Measurements from ENCODE around the gene CD180.

Gene CD180

DNA sequence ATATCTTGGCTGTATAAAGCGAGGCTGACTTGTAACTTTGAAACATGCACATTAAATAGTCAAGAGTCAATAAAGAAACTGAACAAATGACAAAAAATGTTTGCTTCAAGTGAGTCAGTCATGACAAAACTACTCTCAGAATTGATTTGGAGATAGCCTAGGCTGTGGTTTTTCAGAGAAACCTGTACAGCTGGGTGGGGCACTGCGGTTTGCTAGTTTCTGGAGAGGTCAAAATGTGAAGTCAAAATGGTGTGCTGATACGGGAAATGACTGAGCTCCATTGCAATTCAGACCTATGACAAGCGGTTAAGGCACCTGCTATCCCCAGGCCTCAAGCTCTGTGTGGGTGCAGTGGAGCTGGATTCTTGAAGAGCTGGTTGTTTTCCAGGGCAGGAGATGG lies 10.3 kb upstream of the CD180 start:
- Histone ChIP-seq H3K9me3 (ENCODE audit: severe bottlenecking) (no peaks in the 10 kb centered on the region), H3K27ac (ENCODE audit: poor library complexity, severe bottlenecking) (peak overlapping the region; percentile 80), H3K4me3 (ENCODE audit: severe bottlenecking) (no peak overlapping the region), H3K27me3 (ENCODE audit: insufficient read depth, poor library complexity, severe bottlenecking) (no peaks in the 10 kb centered on the region), H3K4me1 (ENCODE audit: insufficient read depth, poor library complexity, severe bottlenecking) (peaks cover 22% of the 10 kb centered on the region), H3K36me3 (ENCODE audit: low read depth) (no peaks in the 10 kb centered on the region)
- peak; percentile 94 for DNase-seq (ENCODE audit: low spot score)
- TF ChIP-seq CTCF (IDR thresholded peaks at IDR 0.05; ENCODE audit: poor library complexity, severe bottlenecking), result no peak
- peak; percentile 89 for ATAC-seq (ENCODE audit: low read depth)

DNA sequence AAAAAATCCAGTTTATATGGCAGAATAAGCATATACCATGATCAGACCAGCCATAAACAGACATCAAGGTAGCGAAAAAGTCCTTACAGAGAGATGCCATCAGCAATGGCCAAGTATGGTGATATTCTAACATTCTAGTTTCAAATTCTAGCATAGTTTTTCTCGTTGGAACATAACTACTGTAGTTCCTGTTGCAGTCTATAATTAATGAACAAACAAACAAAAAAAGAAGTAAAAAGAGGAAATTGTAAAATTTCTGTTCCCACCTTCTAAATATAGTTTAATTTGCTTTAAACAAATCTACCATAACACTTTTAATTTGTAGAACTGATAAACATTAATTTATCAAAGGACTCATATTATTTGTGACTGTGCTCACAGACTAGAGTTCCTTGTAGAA lies 9.9 kb upstream of the CD180 start:
- Histone ChIP-seq H3K4me3 (ENCODE audit: severe bottlenecking) (no peak overlapping the region), H3K27me3 (ENCODE audit: insufficient read depth, poor library complexity, severe bottlenecking) (no peaks in the 10 kb centered on the region), H3K36me3 (ENCODE audit: low read depth) (no peaks in the 10 kb centered on the region), H3K9me3 (ENCODE audit: severe bottlenecking) (no peaks in the 10 kb centered on the region), H3K4me1 (ENCODE audit: insufficient read depth, poor library complexity, severe bottlenecking) (peaks cover 17% of the 10 kb centered on the region), H3K27ac (ENCODE audit: poor library complexity, severe bottlenecking) (peak overlapping the region; percentile 80)
- TF ChIP-seq CTCF (IDR thresholded peaks at IDR 0.05; ENCODE audit: poor library complexity, severe bottlenecking), result no peak
- DNase-seq (ENCODE audit: low spot score) (no peak), ATAC-seq (ENCODE audit: low read depth) (no peak)

- DNase-seq (ENCODE audit: low spot score), result no peak
Observed at GRCh38 chr5:67205981-67206380, 9.4 kb upstream of the CD180 start.

GRCh38 chr5:67204821-67205220 lies 8.2 kb upstream of the CD180 start:
- Histone ChIP-seq H3K4me1 (ENCODE audit: insufficient read depth, poor library complexity, severe bottlenecking) (peaks cover 17% of the 10 kb centered on the region), H3K27me3 (ENCODE audit: insufficient read depth, poor library complexity, severe bottlenecking) (no peaks in the 10 kb centered on the region), H3K4me3 (ENCODE audit: severe bottlenecking) (no peak overlapping the region), H3K9me3 (ENCODE audit: severe bottlenecking) (no peaks in the 10 kb centered on the region), H3K27ac (ENCODE audit: poor library complexity, severe bottlenecking) (no peak overlapping the region), H3K36me3 (ENCODE audit: low read depth) (no peaks in the 10 kb centered on the region)
- ATAC-seq (ENCODE audit: low read depth) (no peak), DNase-seq (ENCODE audit: low spot score) (no peak)
- no peak for TF ChIP-seq CTCF (IDR thresholded peaks at IDR 0.05; ENCODE audit: poor library complexity, severe bottlenecking)

More at GRCh38 chr5:67205981-67206380, 9.4 kb upstream of the CD180 start:
- no peak for TF ChIP-seq CTCF (IDR thresholded peaks at IDR 0.05; ENCODE audit: poor library complexity, severe bottlenecking)
- H3K4me3 ChIP-seq (ENCODE audit: severe bottlenecking), result no peak overlapping the region
- no peaks in the 10 kb centered on the region for H3K9me3 ChIP-seq (ENCODE audit: severe bottlenecking)
- ATAC-seq (ENCODE audit: low read depth), result no peak
- H3K27ac ChIP-seq (ENCODE audit: poor library complexity, severe bottlenecking), result peak overlapping the region; percentile 80
- no peaks in the 10 kb centered on the region for H3K36me3 ChIP-seq (ENCODE audit: low read depth)
- no peaks in the 10 kb centered on the region for H3K27me3 ChIP-seq (ENCODE audit: insufficient read depth, poor library complexity, severe bottlenecking)
- H3K4me1 ChIP-seq (ENCODE audit: insufficient read depth, poor library complexity, severe bottlenecking), result peaks cover 17% of the 10 kb centered on the region

DNA sequence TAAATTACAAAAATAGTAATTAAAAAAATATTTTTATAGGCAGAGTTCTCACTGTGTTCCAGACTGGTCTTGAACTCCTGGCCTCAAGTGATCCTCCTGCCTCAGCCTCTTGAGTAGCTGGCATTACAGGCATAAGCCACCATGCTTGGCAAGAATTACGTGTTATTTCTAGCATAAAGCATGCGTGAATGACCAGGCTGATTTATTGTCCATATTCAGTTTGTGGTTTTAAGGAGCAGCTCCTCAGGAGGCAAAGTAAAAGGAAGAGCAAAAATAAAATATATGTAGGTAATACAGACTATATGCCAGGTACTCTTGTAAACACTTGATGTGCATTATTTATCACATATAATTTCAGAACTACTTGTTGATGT lies 7.1 kb upstream of the CD180 start:
- H3K36me3 ChIP-seq (ENCODE audit: low read depth), result no peaks in the 10 kb centered on the region
- no peak for DNase-seq (ENCODE audit: low spot score)
- ATAC-seq (ENCODE audit: low read depth), result no peak
- H3K4me1 ChIP-seq (ENCODE audit: insufficient read depth, poor library complexity, severe bottlenecking), result peaks cover 13% of the 10 kb centered on the region
- H3K9me3 ChIP-seq (ENCODE audit: severe bottlenecking), result peaks cover 2% of the 10 kb centered on the region
- no peaks in the 10 kb centered on the region for H3K27me3 ChIP-seq (ENCODE audit: insufficient read depth, poor library complexity, severe bottlenecking)
- H3K4me3 ChIP-seq (ENCODE audit: severe bottlenecking), result no peak overlapping the region
- no peak overlapping the region for H3K27ac ChIP-seq (ENCODE audit: poor library complexity, severe bottlenecking)
- TF ChIP-seq CTCF (IDR thresholded peaks at IDR 0.05; ENCODE audit: poor library complexity, severe bottlenecking), result no peak
